SIG-M5 treated with dmso at 0.1 percent for 504 hours (cell line): ENCODE data around the gene METTL14.

Experiments used
- DNase-seq: peaks from one replicate; lab custom pipeline; 2025; ENCODE audit not compliant: unreplicated experiment; lab: John Stamatoyannopoulos, UW

The METTL14 gene

GRCh38 chr4:118732591-118733330, 47.6 kb downstream of the METTL14 start:
- no peak for DNase-seq

- no peak for DNase-seq
Measured at GRCh38 chr4:118734491-118735205, 49.5 kb downstream of the METTL14 start.

- no peak for DNase-seq
Measured at GRCh38 chr4:118736900-118737299, 51.7 kb downstream of the METTL14 start.

GRCh38 chr4:118738090-118738489, 52.9 kb downstream of the METTL14 start:
- no peak for DNase-seq

- no peak for DNase-seq
Measured at GRCh38 chr4:118739022-118739713, 54.0 kb downstream of the METTL14 start.

GRCh38 chr4:118740869-118741268, 55.7 kb downstream of the METTL14 start:
- peak; percentile 5 for DNase-seq

- DNase-seq: no peak
Measured at GRCh38 chr4:118741301-118741855, 56.2 kb downstream of the METTL14 start.

GRCh38 chr4:118742050-118742449, 56.9 kb downstream of the METTL14 start:
- DNase-seq: no peak

- no peak for DNase-seq
Measured at GRCh38 chr4:118743867-118744266, 58.7 kb downstream of the METTL14 start.

GRCh38 chr4:118745357-118745756, 60.2 kb downstream of the METTL14 start:
- DNase-seq: no peak

- no peak for DNase-seq
Measured at GRCh38 chr4:118746251-118746919, 61.2 kb downstream of the METTL14 start.

GRCh38 chr4:118749347-118749988, 64.3 kb downstream of the METTL14 start:
- DNase-seq: no peak

- DNase-seq: no peak
Measured at GRCh38 chr4:118751629-118752323, 66.6 kb downstream of the METTL14 start.

GRCh38 chr4:118752551-118752950, 67.4 kb downstream of the METTL14 start:
- no peak for DNase-seq

GRCh38 chr4:118753096-118753495, 67.9 kb downstream of the METTL14 start:
- DNase-seq: no peak

GRCh38 chr4:118753685-118754084, 68.5 kb downstream of the METTL14 start:
- no peak for DNase-seq

GRCh38 chr4:118754890-118755289, 69.7 kb downstream of the METTL14 start:
- no peak for DNase-seq

GRCh38 chr4:118755438-118756226, 70.4 kb downstream of the METTL14 start:
- no peak for DNase-seq

- DNase-seq: no peak
Measured at GRCh38 chr4:118756429-118756828, 71.2 kb downstream of the METTL14 start.
